GM10248 (cell line): Measurements from ENCODE around the gene VAMP8.
A peak's percentile ranks its signal among the peaks of the same experiment; 100 is the strongest.

ENCODE experiments used
- CTCF ChIA-PET: fragments of 300-600 bp; sonication (Branson Sonifier 250); formaldehyde crosslinking; extraction: SDS; loops from one replicate; lab custom pipeline; 2021; ENCODE audit warnings: antibody characterized with exemption; lab: Yijun Ruan, JAX
- POLR2A ChIA-PET: fragments of 350-650 bp; sonication (Branson Sonifier 250); formaldehyde crosslinking; extraction: SDS; loops from one replicate; lab custom pipeline; 2020; ENCODE audit warnings: antibody characterized with exemption; lab: Yijun Ruan, JAX
- DNase-seq: peaks from one replicate; pipeline ENCODE4 v3.0.0; 2012; ENCODE audit errors: extremely low spot score
- CTCF ChIP-seq: IDR thresholded peaks from 2 replicates; pipeline ENCODE4 v1.5.1; 2012; ENCODE audit warnings: mild to moderate bottlenecking, low read depth; ENCODE audit errors: extremely low read depth, missing control alignments, control extremely low read depth

Gene VAMP8

GRCh38 chr2:85549826-85550225 lies 27.6 kb upstream of the VAMP8 start:
- ChIA-PET POLR2A (interaction anchor here (1.2 to 12.1 kb wide), 3 partner anchors 7 to 195 kb away, joined by 3 to 198 read pairs (median 10); partner anchors contain the start of genes ELMOD3, GGCX, MAT2A and RETSAT), CTCF (interaction anchor here (0.7 to 14.1 kb wide), 10 partner anchors 10 to 250 kb away, joined by 3 to 180 read pairs (median 6); partner anchors contain the start of genes GGCX, MAT2A and SH2D6)
- DNase-seq, result no peak
- no peak for TF ChIP-seq CTCF

GRCh38 chr2:85550486-85550885 lies 26.9 kb upstream of the VAMP8 start:
- DNase-seq, result no peak
- TF ChIP-seq CTCF, result no peak
- ChIA-PET POLR2A (interaction anchor here (1.2 to 12.1 kb wide), 3 partner anchors 8 to 196 kb away, joined by 3 to 198 read pairs (median 10); partner anchors contain the start of genes ELMOD3, GGCX, MAT2A and RETSAT), CTCF (interaction anchor here (0.7 to 14.1 kb wide), 17 partner anchors 10 to 250 kb away, joined by 3 to 180 read pairs (median 4); partner anchors contain the start of genes GGCX, MAT2A, RNF181 and SH2D6)

- POLR2A ChIA-PET, result interaction anchor here (0.6 to 12.1 kb wide), 7 partner anchors 9 to 224 kb away, joined by 3 to 198 read pairs (median 3); partner anchors contain the start of genes ELMOD3, GGCX, MAT2A and RETSAT
Observed at GRCh38 chr2:85551698-85552678, 25.4 kb upstream of the VAMP8 start.

GRCh38 chr2:85553184-85553583 lies 24.2 kb upstream of the VAMP8 start:
- DNase-seq, result no peak
- POLR2A ChIA-PET, result interaction anchor here (0.6 to 12.1 kb wide), 4 partner anchors 8 to 162 kb away, joined by 3 to 198 read pairs (median 6); partner anchors contain the start of genes GGCX and MAT2A
- CTCF ChIA-PET, result interaction anchor here (0.6 to 14.1 kb wide), 10 partner anchors 13 to 162 kb away, joined by 3 to 180 read pairs (median 4); partner anchors contain the start of genes MAT2A, RNF181 and TMEM150A
- no peak for TF ChIP-seq CTCF

More at GRCh38 chr2:85551698-85552678, 25.4 kb upstream of the VAMP8 start:
- CTCF ChIA-PET, result interaction anchor here (0.7 to 14.1 kb wide), 33 partner anchors 9 to 285 kb away, joined by 3 to 180 read pairs (median 4); partner anchors contain the start of genes ELMOD3, GGCX, MAT2A and RETSAT
- TF ChIP-seq CTCF, result peak; percentile 87
- peak; percentile 76 for DNase-seq

- ChIA-PET CTCF (interaction anchor here (1.2 to 14.1 kb wide), 6 partner anchors 15 to 164 kb away, joined by 3 to 180 read pairs (median 17); partner anchors contain the start of genes MAT2A and TMEM150A), POLR2A (interaction anchor here (12.1 kb wide), 1 partner anchor 12 kb away, joined by 198 read pairs; the partner anchor contains the start of gene MAT2A)
- TF ChIP-seq CTCF, result no peak
- DNase-seq, result no peak
Observed at GRCh38 chr2:85554980-85555612, 22.3 kb upstream of the VAMP8 start.
